ENCODE measurements around the gene H19. TPM values are rescaled to one million over a fixed set of nuclear protein-coding genes. Genes with fewer than 3 reads are reported as not detected.

The H19 gene
- total and polyA plus RNA-seq, 4 donors, result 49.1 to 1,932 (median 181) TPM

GRCh38 chr11:1946812-1947484 is 50.7 kb downstream of the H19 start, which contains the start of gene MRPL23:
MRPL23 (plus strand) TSS chr11:1947332; CDS start chr11:1947363, 31 bp downstream.
- no peak for DNase-seq
- no CpG with 5 or more reads among the region's 85 CpGs for WGBS, 2 donors
- no peak for TF ChIP-seq CTCF (IDR thresholded peaks at IDR 0.05; ENCODE audit: control extremely low read depth, extremely low read depth)
- H3K9me3 ChIP-seq (ENCODE audit: control insufficient read depth in 4 of 4, insufficient read depth in 3 of 4, low read length in 3 of 4), result no peaks in the 10 kb centered on the region
- H3K4me1 ChIP-seq (ENCODE audit: control insufficient read depth in 5 of 5, insufficient read depth in 5 of 5, low read length in 5 of 5), result no peaks in the 10 kb centered on the region
- no peak within 1 kb of the TSS for H3K4me3 ChIP-seq
- no peaks in the 10 kb centered on the region for H3K36me3 ChIP-seq (ENCODE audit: control insufficient read depth in 4 of 4, insufficient read depth in 4 of 4, low read length in 4 of 4)
- peak; percentile 71 for ATAC-seq (ENCODE audit: insufficient read depth, low FRiP score)
- no peak within 1 kb of the TSS for H3K27ac ChIP-seq (ENCODE audit: low read depth in 1 of 2, low read length in 1 of 2)
- no peak within 1 kb of the TSS for H3K9ac ChIP-seq (ENCODE audit: insufficient read depth in 1 of 2, low read length in 2 of 2)
- H3K27me3 ChIP-seq (ENCODE audit: control insufficient read depth in 3 of 3, insufficient read depth in 3 of 3, low read length in 2 of 3), result no peaks in the 10 kb centered on the region

Small RNA genes within 50 kb of the gene (small RNA-seq; reads per million reads assigned to genes)
- gene RF01972 (ENCODE audit: low replicate concordance), result not detected
- not detected for gene RF01973 (ENCODE audit: low replicate concordance)

Other genes starting within 250 kb of the H19 start
- 10 to 100 TPM in 1 of 2 donors, under 1 TPM in 1; 0.40 to 18.8 TPM for gene IFITM10, start 247.2 kb downstream of the H19 start, total RNA-seq
- 1 to 10 TPM in 1 of 2 donors, under 1 TPM in 1; 0.93 to 4.5 TPM for gene IFITM10, start 247.2 kb downstream of the H19 start, polyA plus RNA-seq
- gene CTSD, start 233.9 kb downstream of the H19 start, total RNA-seq, result 1,000 to 10,000 TPM in 1 of 2 donors, 100 to 1,000 TPM in 1; 388 to 2,158 TPM
- gene CTSD, start 233.9 kb downstream of the H19 start, polyA plus RNA-seq, result 1,000 to 10,000 TPM; 1,739 to 2,177 TPM
- gene SYT8, start 162.9 kb downstream of the H19 start, total RNA-seq, result 10 to 100 TPM in 1 of 2 donors, 1 to 10 TPM in 1; 2.7 to 40.6 TPM
- gene SYT8, start 162.9 kb downstream of the H19 start, polyA plus RNA-seq, result 10 to 100 TPM; 15.0 to 18.9 TPM
- 10 to 100 TPM in 1 of 2 donors, 1 to 10 TPM in 1; 3.1 to 14.3 TPM for gene TNNI2, start 158.9 kb downstream of the H19 start, total RNA-seq
- 10 to 100 TPM; 10.1 to 35.8 TPM for gene TNNI2, start 158.9 kb downstream of the H19 start, polyA plus RNA-seq
- gene LSP1, start 144.8 kb downstream of the H19 start, total RNA-seq, result 10 to 100 TPM; 44.9 to 72.1 TPM
- 100 to 1,000 TPM in 1 of 2 donors, 10 to 100 TPM in 1; 95.7 to 121 TPM for gene LSP1, start 144.8 kb downstream of the H19 start, polyA plus RNA-seq
- not detected for gene PRR33, start 105.9 kb downstream of the H19 start, total RNA-seq
- gene PRR33, start 105.9 kb downstream of the H19 start, polyA plus RNA-seq, result under 1 TPM; 0.08 to 0.13 TPM
- 1 to 10 TPM; 7.1 to 8.0 TPM for gene TNNT3, start 78.1 kb downstream of the H19 start, total RNA-seq
- 1 to 10 TPM; 1.6 to 3.0 TPM for gene TNNT3, start 78.1 kb downstream of the H19 start, polyA plus RNA-seq
- gene MRPL23, start 50.5 kb downstream of the H19 start, total RNA-seq, result 10 to 100 TPM; 34.8 to 64.5 TPM
- gene MRPL23, start 50.5 kb downstream of the H19 start, polyA plus RNA-seq, result 100 to 1,000 TPM; 149 to 250 TPM
- gene IGF2, start 141.5 kb upstream of the H19 start, total RNA-seq, result 10 to 100 TPM; 23.5 to 87.7 TPM
- 1 to 10 TPM; 2.9 to 7.8 TPM for gene IGF2, start 141.5 kb upstream of the H19 start, polyA plus RNA-seq
- not detected for gene INS, start 163.4 kb upstream of the H19 start, total RNA-seq
- gene INS, start 163.4 kb upstream of the H19 start, polyA plus RNA-seq, result 1 to 10 TPM; 1.2 to 3.3 TPM
- gene TH, start 174.0 kb upstream of the H19 start, total RNA-seq, result under 1 TPM in 1 of 2 donors, not detected in 1; 0.31 TPM
- under 1 TPM in 1 of 2 donors, not detected in 1; 0.14 TPM for gene TH, start 174.0 kb upstream of the H19 start, polyA plus RNA-seq

All from lung (tissue), 13 donors.